GM21447 (cell line): ENCODE data around the gene MTG2.
A peak's percentile ranks its signal among the peaks of the same experiment; 100 is the strongest.

ENCODE experiments used
- ATAC-seq: cut with Tn5 transposase; IDR thresholded peaks from one replicate; pipeline ENCODE4 v1.9.1; 2021; ENCODE audit not compliant: unreplicated experiment

MTG2 gene, protein sequence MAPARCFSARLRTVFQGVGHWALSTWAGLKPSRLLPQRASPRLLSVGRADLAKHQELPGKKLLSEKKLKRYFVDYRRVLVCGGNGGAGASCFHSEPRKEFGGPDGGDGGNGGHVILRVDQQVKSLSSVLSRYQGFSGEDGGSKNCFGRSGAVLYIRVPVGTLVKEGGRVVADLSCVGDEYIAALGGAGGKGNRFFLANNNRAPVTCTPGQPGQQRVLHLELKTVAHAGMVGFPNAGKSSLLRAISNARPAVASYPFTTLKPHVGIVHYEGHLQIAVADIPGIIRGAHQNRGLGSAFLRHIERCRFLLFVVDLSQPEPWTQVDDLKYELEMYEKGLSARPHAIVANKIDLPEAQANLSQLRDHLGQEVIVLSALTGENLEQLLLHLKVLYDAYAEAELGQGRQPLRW

DNA sequence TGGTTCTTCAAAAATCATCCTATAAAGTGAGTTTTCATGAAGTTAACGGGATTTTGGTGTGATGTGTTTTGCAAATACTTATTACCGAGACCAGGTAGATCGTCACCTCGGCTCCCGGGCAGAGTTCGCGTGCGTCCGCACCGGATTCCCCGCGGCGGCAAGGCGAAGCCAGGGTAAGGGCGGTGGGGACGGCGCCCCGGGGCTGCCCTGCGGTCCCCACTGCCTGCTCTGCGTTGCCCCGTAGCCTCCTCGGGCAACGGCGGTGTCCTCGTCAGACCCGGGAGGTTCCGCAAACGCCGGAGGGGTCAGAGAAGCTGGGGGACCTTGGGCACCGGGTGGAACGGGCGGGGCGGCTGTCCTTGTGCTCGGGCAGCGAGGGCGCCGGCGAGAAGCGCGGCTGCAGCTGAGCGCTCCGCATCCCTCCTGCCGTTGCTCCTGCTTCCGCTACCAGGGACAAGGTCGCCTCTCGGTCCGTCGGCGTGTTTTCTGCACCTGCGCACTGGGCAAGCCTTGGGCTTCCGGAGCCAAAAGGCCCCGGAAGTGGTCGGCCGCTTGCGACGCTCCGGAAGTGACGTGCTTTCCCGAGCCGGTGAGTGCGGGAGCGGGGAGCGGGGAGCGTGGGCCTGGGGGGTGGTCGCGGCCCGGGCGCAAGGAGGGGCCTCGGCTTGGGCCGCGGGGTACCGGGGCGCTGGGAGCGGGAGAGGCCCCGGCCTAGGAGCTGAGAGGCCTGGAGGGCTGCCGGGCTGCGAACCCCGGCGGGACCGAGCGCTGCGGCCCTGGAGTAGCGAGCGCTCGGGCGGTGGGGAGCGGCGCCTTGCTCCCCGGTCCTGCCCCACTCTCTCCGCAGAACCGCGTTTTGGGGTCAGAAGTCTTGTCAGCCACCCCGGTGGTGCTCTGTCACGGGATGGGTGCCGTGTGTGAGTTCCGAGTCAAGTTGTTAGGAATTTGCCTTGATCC is at the start of gene MTG2:
TSS of gene MTG2 (plus strand) at position 560 of the 957 bp plus-strand sequence. CDS start 10,393 bp downstream, outside the sequence.
- ATAC-seq = peak; percentile 93

DNA sequence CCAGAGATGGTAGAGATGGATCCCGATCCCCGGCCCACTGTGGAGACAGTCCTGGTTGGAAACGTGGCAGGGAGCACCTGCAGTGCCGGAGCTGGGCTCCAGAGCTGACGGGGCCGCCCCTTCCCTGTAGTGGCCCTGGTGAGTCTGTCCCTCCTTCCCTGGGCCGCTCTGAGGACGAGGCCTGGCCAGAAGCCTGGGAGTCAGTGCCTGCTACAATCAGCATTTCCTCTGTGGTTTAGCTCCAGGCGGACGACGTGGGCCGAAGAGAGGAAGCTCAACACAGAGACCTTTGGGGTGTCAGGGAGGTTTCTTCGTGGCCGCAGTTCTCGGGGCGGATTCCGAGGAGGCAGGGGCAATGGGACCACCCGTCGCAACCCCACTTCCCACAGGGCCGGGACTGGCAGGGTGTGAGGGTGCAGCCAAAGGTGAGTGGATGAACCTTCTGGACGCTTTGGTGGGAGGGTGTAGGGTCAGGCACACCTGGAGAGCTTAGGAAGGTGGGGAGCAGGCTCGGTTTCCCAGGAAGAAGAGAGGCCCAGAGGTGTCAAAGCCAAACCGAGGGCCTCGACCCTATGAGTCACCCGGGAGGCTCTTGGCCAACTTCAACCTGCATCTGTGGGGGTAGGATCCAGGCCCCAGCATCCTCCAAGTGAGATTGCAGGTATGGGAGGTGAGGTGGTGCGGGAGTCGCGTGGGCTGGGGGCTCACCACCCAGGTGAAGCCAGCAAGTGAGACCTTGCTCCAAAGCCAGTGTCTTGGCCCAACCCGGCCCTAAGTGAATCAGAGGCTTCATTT is 49.6 kb upstream of the MTG2 start:
- ATAC-seq = no peak

DNA sequence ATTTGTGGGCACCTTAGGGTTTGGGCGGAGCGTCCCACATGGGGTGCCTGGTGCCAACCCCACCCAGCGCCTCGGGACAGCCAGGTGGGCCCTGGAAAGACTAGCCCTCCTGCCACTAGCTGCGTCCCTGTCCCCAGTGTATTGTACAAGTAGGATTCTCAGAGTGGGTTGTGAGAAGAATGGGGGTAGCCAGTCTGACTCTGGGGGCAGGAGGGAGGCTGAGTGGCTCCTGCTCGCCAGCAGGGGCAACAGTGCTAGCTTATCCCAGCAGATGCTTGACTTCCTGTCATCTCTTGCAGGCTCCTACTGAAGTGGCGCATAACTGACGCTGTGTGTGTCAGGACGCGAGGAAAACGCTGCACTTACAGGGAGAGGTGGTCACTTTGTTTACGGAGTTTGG is 49.0 kb upstream of the MTG2 start:
- no peak for ATAC-seq

DNA sequence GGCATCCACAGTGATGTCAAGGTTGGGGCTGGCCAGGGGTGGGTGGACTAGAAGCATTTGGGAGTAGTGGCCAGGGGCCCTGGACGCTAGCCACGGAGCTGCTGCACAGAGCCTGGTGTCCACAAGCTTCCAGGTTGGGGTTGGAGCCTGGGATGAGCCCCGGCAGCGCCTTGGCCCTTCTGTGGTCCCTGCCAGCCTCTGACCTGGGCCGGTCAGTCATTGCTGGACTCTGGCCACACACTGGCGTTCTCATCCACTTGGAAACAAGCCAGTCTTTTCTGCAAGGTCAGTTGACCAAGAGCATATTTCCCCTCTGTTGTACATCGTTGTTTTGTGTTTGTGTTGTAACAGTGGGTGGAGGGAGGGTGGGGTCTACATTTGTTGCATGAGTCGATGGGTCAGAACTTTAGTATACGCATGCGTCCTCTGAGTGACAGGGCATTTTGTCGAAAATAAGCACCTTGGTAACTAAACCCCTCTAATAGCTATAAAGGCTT is 48.0 kb upstream of the MTG2 start:
- no peak for ATAC-seq

DNA sequence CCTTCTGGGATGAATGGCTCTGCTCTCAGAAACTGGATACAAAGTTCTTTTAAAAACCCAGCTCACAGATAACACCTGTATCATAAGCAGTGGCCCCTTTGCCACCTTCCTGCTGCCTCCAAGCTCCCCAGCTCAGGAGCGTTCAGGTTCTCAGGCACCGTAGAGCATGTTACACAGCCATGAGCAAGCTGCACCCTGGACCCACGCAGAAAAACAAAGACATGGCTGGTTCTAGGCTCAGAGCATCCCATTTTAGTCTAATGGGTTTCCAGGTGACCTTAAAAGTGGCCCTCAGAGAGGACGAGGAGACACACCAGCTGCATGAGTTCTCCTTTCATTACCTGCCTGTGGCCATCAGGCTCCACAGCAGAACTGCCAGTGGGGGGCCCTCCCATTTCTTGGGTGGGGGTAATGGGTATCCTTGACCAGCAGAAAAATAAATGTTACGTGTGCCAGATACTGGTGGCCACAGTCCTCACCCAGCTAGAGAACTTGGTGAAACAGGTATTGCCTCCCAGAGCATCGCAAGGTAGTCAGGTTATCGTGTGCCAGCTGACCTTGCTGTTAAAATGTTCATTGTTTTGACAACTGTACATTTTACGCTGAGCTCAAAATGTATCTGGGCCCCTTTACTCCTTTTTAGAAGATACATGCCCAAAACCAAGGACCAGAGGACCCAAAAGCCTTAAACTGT is 47.1 kb upstream of the MTG2 start:
- ATAC-seq = no peak

DNA sequence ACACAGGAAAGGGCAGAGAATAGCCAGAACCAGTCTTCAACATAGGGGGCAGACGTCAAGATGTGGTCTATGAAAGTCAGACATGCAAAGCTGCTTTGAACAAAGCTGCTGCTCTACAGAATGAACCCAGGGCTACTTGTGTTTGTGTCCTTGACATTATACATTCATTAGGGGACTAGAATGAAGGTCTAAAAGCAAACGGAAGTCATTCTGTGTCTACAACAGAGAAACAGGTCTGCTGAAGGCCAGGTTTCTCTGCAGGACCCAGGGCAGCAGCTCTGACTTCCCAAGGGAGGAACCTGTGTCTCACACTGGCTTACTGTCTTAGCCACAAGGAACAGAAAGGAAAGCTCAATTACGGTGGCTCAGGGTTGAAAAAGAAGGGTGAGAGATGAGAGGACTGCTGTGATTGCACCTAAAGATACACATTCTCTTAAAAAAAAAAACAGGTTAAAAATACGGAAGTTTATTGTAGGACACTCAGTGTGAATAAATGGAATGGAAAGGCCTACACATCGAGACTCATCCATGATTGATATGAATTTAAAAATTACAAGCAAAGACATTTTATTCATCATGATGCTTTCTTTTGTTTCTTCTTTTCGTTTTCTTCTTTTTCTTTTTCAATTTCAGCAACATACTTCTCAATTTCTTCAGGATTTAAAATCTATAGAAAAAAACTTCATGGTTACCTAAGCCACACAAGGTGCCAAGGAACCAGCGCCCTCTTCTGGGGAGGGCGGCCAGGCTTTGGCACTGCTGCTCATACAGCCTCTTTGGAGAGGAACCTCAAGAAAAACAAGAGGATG is 46.3 kb upstream of the MTG2 start:
- no peak for ATAC-seq

DNA sequence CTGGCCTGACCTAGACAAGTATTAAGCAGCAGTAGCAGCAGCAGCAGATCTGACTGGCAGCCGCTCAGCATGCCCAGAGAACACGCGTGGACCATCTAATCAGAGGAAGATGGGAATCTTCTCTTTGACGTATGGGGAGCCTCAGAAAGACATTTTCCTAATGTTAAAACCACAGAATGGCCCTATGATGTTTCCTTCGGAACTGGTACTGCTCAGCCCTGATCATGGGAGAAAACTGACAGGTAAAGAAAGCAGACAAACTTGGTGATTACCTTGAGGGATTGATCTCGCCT is 45.8 kb upstream of the MTG2 start:
- ATAC-seq = no peak

DNA sequence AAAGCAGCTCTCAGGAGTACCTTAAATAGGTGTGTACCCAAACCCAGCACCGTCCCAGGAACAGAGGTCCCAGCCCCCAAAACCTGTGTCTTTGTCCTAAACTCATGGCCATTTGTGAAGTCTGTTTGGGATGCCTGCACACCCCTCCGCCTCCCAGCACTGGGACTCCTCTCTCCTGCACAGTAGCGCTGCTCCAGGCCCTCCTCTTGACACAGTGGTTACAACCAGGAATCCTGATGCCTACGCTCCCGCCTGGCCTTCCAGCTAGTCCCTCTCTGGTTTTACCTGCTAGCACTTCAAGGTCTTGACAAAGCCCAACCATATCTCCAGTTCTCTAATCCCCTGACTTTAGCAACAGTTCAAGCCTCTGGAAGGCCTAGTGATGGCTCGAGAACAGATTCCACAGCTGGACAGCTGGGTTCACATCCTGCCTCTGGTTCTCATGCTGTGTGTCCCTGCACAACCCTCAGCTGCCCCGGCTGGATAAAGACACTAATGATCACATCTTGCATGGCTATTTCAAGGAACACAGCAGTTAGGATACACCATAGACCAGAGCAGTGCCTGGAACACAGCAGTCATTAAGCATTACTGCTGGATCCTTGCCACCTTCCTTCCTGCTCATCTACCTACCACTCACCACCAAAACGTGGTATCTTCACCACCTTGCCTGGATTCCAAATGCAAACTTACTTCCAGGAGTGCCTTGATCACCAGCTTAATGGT is 45.2 kb upstream of the MTG2 start:
- no peak for ATAC-seq

DNA sequence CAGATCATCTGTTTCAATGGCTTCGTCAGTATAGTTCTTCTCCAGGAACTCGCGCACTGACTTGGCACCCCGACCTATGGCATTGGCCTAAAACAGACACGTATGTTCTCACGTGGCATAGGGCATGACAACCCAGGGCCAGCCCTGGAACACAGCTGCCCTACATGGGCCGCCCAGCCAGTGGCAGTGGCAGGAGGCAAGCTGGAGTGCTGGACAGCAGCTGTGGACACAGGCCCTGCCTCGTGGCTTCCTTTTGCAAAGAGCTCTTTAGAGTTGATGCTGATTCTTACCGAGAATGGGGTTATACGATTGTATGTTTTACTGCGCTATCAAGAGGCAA is 44.7 kb upstream of the MTG2 start:
- ATAC-seq = no peak

DNA sequence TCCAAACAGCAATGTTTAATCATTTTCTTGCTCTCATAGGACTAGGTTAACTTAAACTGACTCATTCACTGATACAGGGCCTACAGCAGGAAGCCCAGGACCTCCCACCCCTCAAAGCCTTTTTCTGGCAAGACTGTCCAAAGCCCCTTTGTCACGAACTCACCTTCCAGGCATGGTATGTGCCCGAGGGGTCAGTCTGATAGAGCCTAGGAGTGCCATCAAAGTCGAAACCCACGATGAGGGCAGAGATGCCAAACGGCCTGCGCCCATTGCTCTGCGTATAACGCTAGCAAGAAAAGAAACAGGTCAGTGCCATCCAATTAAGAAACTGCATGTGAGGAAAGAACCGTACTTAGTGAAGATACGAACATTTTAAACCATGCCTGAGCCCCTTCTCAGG is 43.9 kb upstream of the MTG2 start:
- no peak for ATAC-seq

DNA sequence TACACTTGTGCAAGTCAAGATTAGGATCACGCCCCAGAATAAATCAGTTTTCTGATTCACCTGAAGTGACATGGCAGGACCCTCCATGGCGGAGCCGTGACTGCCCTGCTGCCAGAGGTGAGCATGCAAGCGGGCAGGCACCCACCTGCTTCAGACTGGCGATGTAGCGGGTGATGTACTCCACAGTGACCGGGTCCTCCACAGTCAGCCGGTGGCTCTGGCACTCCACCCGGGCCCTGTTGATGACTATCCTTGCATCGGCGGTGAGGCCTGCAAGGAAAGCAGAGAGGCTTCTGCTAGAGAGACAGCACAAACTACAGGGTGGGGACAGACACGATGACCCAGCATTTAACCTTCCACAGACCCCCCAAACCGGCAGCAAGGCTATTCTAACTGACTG is 43.2 kb upstream of the MTG2 start:
- no peak for ATAC-seq

DNA sequence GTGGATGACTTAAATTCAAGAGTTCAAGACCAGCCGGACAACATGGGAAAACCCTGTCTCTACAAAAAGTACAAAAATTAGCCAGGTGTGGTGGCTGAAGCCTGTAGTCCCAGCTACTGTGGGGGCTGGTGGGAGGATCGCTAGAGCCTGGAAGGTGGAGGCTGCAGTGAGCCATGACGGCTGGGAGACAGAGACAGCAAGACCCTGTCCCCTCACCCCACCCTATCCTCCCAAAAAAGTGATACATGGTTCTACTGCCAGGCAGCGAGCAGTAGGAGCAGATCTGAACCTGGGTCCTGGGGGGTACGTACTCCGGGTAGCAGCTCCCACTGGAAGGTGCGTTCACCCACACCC is 41.8 kb upstream of the MTG2 start:
- no peak for ATAC-seq

DNA sequence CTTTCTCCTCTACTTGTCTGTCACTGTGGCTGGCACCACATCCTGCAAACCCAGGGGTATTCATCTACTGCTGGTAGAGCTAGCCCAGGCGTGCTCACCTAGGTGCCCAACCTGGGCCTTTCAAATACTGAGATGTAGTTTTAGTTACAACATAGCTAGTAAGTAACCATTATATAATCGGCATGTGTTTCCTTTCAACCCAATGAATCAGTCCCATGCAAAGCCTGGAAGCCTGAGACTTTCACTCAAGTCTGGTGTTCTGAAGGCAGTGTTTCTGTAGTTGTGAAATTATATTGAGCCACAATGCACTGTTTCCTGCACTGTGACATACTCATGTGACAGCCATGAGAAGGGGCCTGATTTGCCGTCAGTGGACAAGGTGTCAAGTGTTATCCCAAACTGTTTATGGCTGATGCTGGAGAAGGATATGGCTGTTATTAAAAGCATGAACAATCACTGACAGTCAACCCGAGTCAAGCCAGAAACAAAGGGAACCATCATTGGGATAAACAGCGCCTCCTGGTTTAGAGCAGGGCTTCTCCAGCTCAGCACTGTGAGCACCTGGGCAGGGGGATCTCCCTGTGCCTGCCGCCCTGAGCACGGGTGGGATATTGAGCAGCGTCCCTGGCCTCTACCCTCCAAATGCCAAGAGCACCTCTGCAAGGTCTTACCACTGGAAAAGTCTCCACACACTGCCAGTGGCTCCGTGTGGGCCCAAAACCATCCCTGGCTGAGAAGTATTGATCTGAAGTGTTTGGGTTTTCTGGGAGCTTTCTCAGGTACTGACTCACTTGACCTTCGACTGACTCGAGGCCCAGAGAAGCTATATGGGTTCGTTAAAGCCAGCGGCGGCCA is 41.2 kb upstream of the MTG2 start:
- no peak for ATAC-seq

DNA sequence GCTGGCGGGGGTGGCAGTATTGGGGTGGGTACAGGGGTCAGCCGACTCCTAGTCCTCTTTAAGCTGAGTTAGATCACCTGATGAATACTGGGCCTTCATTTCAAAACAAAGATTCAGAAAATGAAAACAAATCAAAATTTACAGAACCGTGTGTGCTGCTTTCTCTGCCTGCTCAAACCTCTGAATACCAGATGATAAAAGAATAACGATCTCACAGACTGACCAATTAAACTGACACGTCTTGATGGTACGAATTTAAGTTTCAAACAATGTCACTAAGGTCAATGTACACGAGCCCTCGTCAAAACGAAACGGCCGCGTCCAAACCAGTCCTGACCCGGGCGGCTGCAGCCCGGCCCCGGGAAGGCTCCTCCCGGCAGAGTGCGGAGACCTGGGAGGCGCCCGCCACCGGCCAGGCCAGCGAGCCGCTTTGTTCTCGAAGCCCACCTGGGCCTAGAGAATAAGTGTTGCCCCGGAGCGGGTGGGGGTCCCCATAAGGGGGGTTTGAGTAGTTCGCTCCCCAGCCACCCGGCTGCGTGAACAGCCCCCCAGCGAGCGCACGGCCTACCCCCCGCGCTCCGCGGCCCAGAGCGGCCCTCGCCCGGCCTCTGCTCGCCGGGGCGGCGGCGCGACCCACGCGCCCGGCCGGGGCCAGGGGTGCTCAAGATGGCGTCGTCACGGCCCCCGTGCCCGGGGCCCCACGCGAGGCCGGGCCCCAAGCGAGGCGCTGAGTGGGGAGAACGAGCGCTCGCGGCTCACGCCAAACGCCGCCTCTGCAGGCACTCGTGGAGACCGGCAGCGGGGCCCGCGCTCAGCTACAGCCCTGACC is 40.4 kb upstream of the MTG2 start:
- ATAC-seq = peak; percentile 9

DNA sequence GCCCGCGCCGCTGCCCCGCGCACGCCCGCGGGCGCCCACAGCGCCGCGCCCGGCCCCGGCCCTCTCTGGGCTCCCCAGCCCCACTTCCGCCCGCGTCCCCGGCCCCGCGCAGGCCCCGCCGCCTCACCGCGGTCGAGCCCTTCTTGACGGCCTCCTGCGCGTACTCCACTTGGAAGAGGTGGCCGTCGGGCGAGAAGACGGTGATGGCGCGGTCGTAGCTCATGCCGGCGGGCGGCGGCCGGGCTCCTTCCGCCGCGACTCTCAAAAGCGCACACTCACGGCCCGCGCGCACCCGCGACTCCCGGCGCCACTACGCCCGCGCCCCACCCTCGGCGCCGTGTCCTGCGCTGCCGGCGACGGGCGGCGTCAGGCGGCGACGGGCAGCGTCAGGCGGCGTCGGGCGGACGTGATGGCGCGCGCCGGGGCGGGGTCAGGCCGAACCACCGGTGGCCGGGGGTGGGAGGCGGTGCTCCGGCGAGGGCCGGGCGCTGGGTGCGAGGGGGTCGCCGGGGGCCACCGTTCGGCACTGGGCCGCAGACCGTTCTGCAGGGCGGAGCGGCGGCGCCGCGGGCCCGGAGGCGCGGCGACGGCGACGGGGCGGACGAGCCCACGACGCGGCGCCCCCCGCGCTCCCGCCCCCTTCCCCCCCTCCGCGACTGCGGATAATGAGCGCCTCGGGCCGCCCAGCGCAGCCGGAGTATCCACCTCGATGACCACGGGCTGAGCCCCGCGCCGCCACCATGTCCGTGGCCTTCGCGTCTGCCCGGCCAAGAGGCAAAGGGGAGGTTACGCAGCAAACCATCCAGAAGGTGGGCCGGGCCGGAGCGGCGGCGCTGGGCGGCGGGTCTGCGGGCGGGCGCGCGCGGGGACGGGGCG is 39.5 kb upstream of the MTG2 start, which contains the start of the genes PSMA7 and SS18L1:
TSS of gene PSMA7 (minus strand) at position 314 of the 876 bp plus-strand sequence. CDS start at position 223, 91 bp downstream.
TSS of gene SS18L1 (plus strand) at position 689 of the 876 bp plus-strand sequence. CDS start at position 741, 52 bp downstream.
- peak; percentile 68 for ATAC-seq
